GM18498 (cell line): ENCODE results near the gene SEMA3F.
"Not testable (repeated sequence)": the region's sequence is repeated elsewhere in the genome, so short reads cannot be mapped to it uniquely, and the experiment has no call there.

ENCODE experiments used
- ATAC-seq: cut with Tn5 transposase; IDR thresholded peaks from one replicate; pipeline ENCODE4 v1.9.1; 2021; ENCODE audit warnings: mild to moderate bottlenecking, moderate library complexity; ENCODE audit not compliant: unreplicated experiment

SEMA3F gene

GRCh38 chr3:50210176-50210509, 55.0 kb downstream of the SEMA3F start:
- no peak for ATAC-seq

- no peak for ATAC-seq
These were observed 55.6 kb downstream of the SEMA3F start for GRCh38 chr3:50210510-50211367.

GRCh38 chr3:50211368-50211717, 56.2 kb downstream of the SEMA3F start:
- ATAC-seq: not testable (repeated sequence)

GRCh38 chr3:50211930-50212329, 56.8 kb downstream of the SEMA3F start:
- ATAC-seq: no peak

- no peak for ATAC-seq
These were observed 57.4 kb downstream of the SEMA3F start for GRCh38 chr3:50212502-50212901.

GRCh38 chr3:50212971-50213370, 57.8 kb downstream of the SEMA3F start:
- ATAC-seq: no peak

- ATAC-seq: no peak
These were observed 58.2 kb downstream of the SEMA3F start for GRCh38 chr3:50213373-50213772.

- no peak for ATAC-seq
These were observed 59.7 kb downstream of the SEMA3F start for GRCh38 chr3:50214824-50215223.

GRCh38 chr3:50215529-50215928, 60.4 kb downstream of the SEMA3F start:
- no peak for ATAC-seq

- ATAC-seq: no peak
These were observed 62.6 kb downstream of the SEMA3F start for GRCh38 chr3:50217681-50218080.

- ATAC-seq: no peak
These were observed 63.3 kb downstream of the SEMA3F start for GRCh38 chr3:50218448-50218847.

GRCh38 chr3:50219285-50219684, 64.2 kb downstream of the SEMA3F start:
- no peak for ATAC-seq

GRCh38 chr3:50220109-50220508, 65.0 kb downstream of the SEMA3F start:
- no peak for ATAC-seq

GRCh38 chr3:50221051-50221410, 65.9 kb downstream of the SEMA3F start:
- no peak for ATAC-seq

GRCh38 chr3:50221411-50222168, 66.5 kb downstream of the SEMA3F start:
- ATAC-seq: no peak

GRCh38 chr3:50222169-50222528, 67.0 kb downstream of the SEMA3F start:
- ATAC-seq: no peak

- ATAC-seq: no peak
These were observed 69.5 kb downstream of the SEMA3F start for GRCh38 chr3:50224639-50225038.

- no peak for ATAC-seq
These were observed 71.8 kb downstream of the SEMA3F start for GRCh38 chr3:50226888-50227389.

- peak; percentile 86 for ATAC-seq
These were observed 72.5 kb downstream of the SEMA3F start for GRCh38 chr3:50227390-50228183.

GRCh38 chr3:50228184-50228763, 73.2 kb downstream of the SEMA3F start:
- not testable (repeated sequence) for ATAC-seq

GRCh38 chr3:50229490-50229889, 74.4 kb downstream of the SEMA3F start:
- no peak for ATAC-seq
